Activated CD4-positive, alpha-beta T cell treated with anti-CD3 and anti-CD28 coated beads for 4 hours (primary cell): ENCODE measurements around the gene UHRF2.
"Not testable (repeated sequence)": the region's sequence is repeated elsewhere in the genome, so short reads cannot be mapped to it uniquely, and the experiment has no call there.

Experiments used
- DNase-seq, 2 donors: peaks; one replicate each; pipeline ENCODE4 v3.0.0-alpha.2; 2020

Gene UHRF2

GRCh38 chr9:6431038-6431437 is 18.0 kb downstream of the UHRF2 start:
- DNase-seq = no peak

- DNase-seq = no peak
Observed at GRCh38 chr9:6433410-6433809, 20.4 kb downstream of the UHRF2 start.

- no peak for DNase-seq
Observed at GRCh38 chr9:6439051-6439703, 26.2 kb downstream of the UHRF2 start.

GRCh38 chr9:6440405-6440804 is 27.4 kb downstream of the UHRF2 start:
- no peak for DNase-seq

GRCh38 chr9:6441269-6441668 is 28.3 kb downstream of the UHRF2 start:
- no peak for DNase-seq

- no peak for DNase-seq
Observed at GRCh38 chr9:6443661-6444060, 30.7 kb downstream of the UHRF2 start.

GRCh38 chr9:6444128-6444527 is 31.1 kb downstream of the UHRF2 start:
- DNase-seq = no peak

- no peak for DNase-seq
Observed at GRCh38 chr9:6449086-6449485, 36.1 kb downstream of the UHRF2 start.

GRCh38 chr9:6449645-6450044 is 36.6 kb downstream of the UHRF2 start:
- DNase-seq = no peak

- DNase-seq = no peak
Observed at GRCh38 chr9:6450641-6451375, 37.8 kb downstream of the UHRF2 start.

GRCh38 chr9:6455292-6455691 is 42.3 kb downstream of the UHRF2 start:
- DNase-seq = not testable (repeated sequence)

- not testable (repeated sequence) for DNase-seq
Observed at GRCh38 chr9:6458704-6459103, 45.7 kb downstream of the UHRF2 start.

GRCh38 chr9:6459718-6460117 is 46.7 kb downstream of the UHRF2 start:
- DNase-seq = no peak

GRCh38 chr9:6460189-6460768 is 47.3 kb downstream of the UHRF2 start:
- no peak for DNase-seq

GRCh38 chr9:6461619-6462018 is 48.6 kb downstream of the UHRF2 start:
- DNase-seq = no peak

GRCh38 chr9:6467006-6467625 is 54.1 kb downstream of the UHRF2 start:
- no peak for DNase-seq

- no peak for DNase-seq
Observed at GRCh38 chr9:6471231-6471850, 58.3 kb downstream of the UHRF2 start.

- no peak for DNase-seq
Observed at GRCh38 chr9:6473151-6473550, 60.2 kb downstream of the UHRF2 start.

- DNase-seq = no peak
Observed at GRCh38 chr9:6479959-6480358, 67.0 kb downstream of the UHRF2 start.

GRCh38 chr9:6484210-6484609 is 71.2 kb downstream of the UHRF2 start:
- no peak for DNase-seq

- no peak for DNase-seq
Observed at GRCh38 chr9:6488395-6488794, 75.4 kb downstream of the UHRF2 start.

GRCh38 chr9:6489099-6489498 is 76.1 kb downstream of the UHRF2 start:
- DNase-seq = no peak

GRCh38 chr9:6490863-6491262 is 77.9 kb downstream of the UHRF2 start:
- no peak for DNase-seq
